Tibial nerve (tissue), 4 donors: ENCODE measurements around the gene MSL3B.

Experiments
- CTCF ChIP-seq, 5 experiments: fragments of 200-600 bp in 3 of 5; fragments of 450-650 bp in 2 of 5; sonication (generic) in 3 of 5; IDR thresholded peaks; one replicate each; pipeline ENCODE4 v1.5.1; 2016 to 2019; ENCODE audit warnings: antibody characterized with exemption in 5 of 5, mild to moderate bottlenecking in 3 of 5, moderate library complexity in 2 of 5
- EP300 ChIP-seq, 2 donors: sonication (generic); formaldehyde crosslinking; IDR thresholded peaks; one replicate each; pipeline ENCODE4 v1.6.1; 2017; ENCODE audit warnings: antibody characterized with exemption in 2 of 2, mild to moderate bottlenecking in 1 of 2

- TF ChIP-seq CTCF (IDR thresholded peaks at IDR 0.05) (no peak), EP300 (IDR thresholded peaks at IDR 0.05) (no peak)
Observed at GRCh38 chr2:233858331-233858730, 9.9 kb downstream of the MSL3B start.
